Measurements from ENCODE around the gene CHRNA5.

Gene CHRNA5

GRCh38 chr15:78620021-78620526 is 54.8 kb downstream of the CHRNA5 start:
- no peak for ATAC-seq (ENCODE audit: low read depth)
- peaks cover 28% of the 10 kb centered on the region for H3K27me3 Mint-ChIP-seq
- DNase-seq (ENCODE audit: low spot score in 2 of 2): no peak
- no peak overlapping the region for H3K4me3 Mint-ChIP-seq
- no peaks in the 10 kb centered on the region for H3K9me3 Mint-ChIP-seq
- H3K27ac Mint-ChIP-seq: no peak overlapping the region
- no peaks in the 10 kb centered on the region for H3K36me3 Mint-ChIP-seq
- H3K4me1 Mint-ChIP-seq: no peaks in the 10 kb centered on the region

GRCh38 chr15:78620527-78621421 is 55.5 kb downstream of the CHRNA5 start, which contains the start of gene CHRNA3:
Gene CHRNA3, minus strand, starts transcription at chr15:78620996. Its CDS starts 202 bp downstream, at chr15:78620794.
- H3K27ac Mint-ChIP-seq: no peak within 1 kb of the TSS
- no peak within 1 kb of the TSS for H3K4me3 Mint-ChIP-seq
- peaks cover 28% of the 10 kb centered on the region for H3K27me3 Mint-ChIP-seq
- ATAC-seq (ENCODE audit: low read depth): no peak
- H3K9me3 Mint-ChIP-seq: no peaks in the 10 kb centered on the region
- no peaks in the 10 kb centered on the region for H3K4me1 Mint-ChIP-seq
- no peak for DNase-seq (ENCODE audit: low spot score in 2 of 2)
- H3K36me3 Mint-ChIP-seq: no peaks in the 10 kb centered on the region

GRCh38 chr15:78621810-78622402 is 56.6 kb downstream of the CHRNA5 start:
- Mint-ChIP-seq H3K36me3 (no peaks in the 10 kb centered on the region), H3K4me1 (no peaks in the 10 kb centered on the region), H3K27ac (no peak overlapping the region), H3K4me3 (no peak overlapping the region), H3K9me3 (no peaks in the 10 kb centered on the region), H3K27me3 (peaks cover 28% of the 10 kb centered on the region)
- DNase-seq (ENCODE audit: low spot score in 2 of 2) (no peak), ATAC-seq (ENCODE audit: low read depth) (no peak)

- H3K27me3 Mint-ChIP-seq: peaks cover 25% of the 10 kb centered on the region
These were observed 58.6 kb downstream of the CHRNA5 start for GRCh38 chr15:78623786-78624497.

GRCh38 chr15:78624651-78625590 is 59.6 kb downstream of the CHRNA5 start:
- Mint-ChIP-seq H3K4me3 (no peak overlapping the region), H3K4me1 (no peaks in the 10 kb centered on the region), H3K9me3 (no peaks in the 10 kb centered on the region), H3K36me3 (no peaks in the 10 kb centered on the region), H3K27me3 (peaks cover 22% of the 10 kb centered on the region), H3K27ac (no peak overlapping the region)
- DNase-seq (ENCODE audit: low spot score in 2 of 2): no peak
- no peak for ATAC-seq (ENCODE audit: low read depth)

More at GRCh38 chr15:78623786-78624497, 58.6 kb downstream of the CHRNA5 start:
- Mint-ChIP-seq H3K9me3 (no peaks in the 10 kb centered on the region), H3K27ac (no peak overlapping the region), H3K4me3 (no peak overlapping the region), H3K4me1 (no peaks in the 10 kb centered on the region), H3K36me3 (no peaks in the 10 kb centered on the region)
- ATAC-seq (ENCODE audit: low read depth) (no peak), DNase-seq (ENCODE audit: low spot score in 2 of 2) (no peak)

GRCh38 chr15:78625606-78626280 is 60.4 kb downstream of the CHRNA5 start:
- H3K36me3 Mint-ChIP-seq: no peaks in the 10 kb centered on the region
- DNase-seq (ENCODE audit: low spot score in 2 of 2) (no peak), ATAC-seq (ENCODE audit: low read depth) (no peak)
- H3K27me3 Mint-ChIP-seq: peaks cover 22% of the 10 kb centered on the region
- no peak overlapping the region for H3K27ac Mint-ChIP-seq
- H3K9me3 Mint-ChIP-seq: no peaks in the 10 kb centered on the region
- no peaks in the 10 kb centered on the region for H3K4me1 Mint-ChIP-seq
- H3K4me3 Mint-ChIP-seq: no peak overlapping the region

GRCh38 chr15:78626381-78626995 is 61.2 kb downstream of the CHRNA5 start:
- Mint-ChIP-seq H3K9me3 (no peaks in the 10 kb centered on the region), H3K27me3 (peaks cover 23% of the 10 kb centered on the region), H3K36me3 (no peaks in the 10 kb centered on the region), H3K27ac (no peak overlapping the region), H3K4me1 (no peaks in the 10 kb centered on the region), H3K4me3 (no peak overlapping the region)
- ATAC-seq (ENCODE audit: low read depth) (no peak), DNase-seq (ENCODE audit: low spot score in 2 of 2) (no peak)

GRCh38 chr15:78627348-78627747 is 62.0 kb downstream of the CHRNA5 start:
- no peaks in the 10 kb centered on the region for H3K4me1 Mint-ChIP-seq
- no peaks in the 10 kb centered on the region for H3K36me3 Mint-ChIP-seq
- DNase-seq (ENCODE audit: low spot score in 2 of 2): no peak
- no peak overlapping the region for H3K4me3 Mint-ChIP-seq
- peaks cover 21% of the 10 kb centered on the region for H3K27me3 Mint-ChIP-seq
- H3K9me3 Mint-ChIP-seq: no peaks in the 10 kb centered on the region
- H3K27ac Mint-ChIP-seq: no peak overlapping the region
- no peak for ATAC-seq (ENCODE audit: low read depth)

GRCh38 chr15:78628227-78628626 is 62.9 kb downstream of the CHRNA5 start:
- peaks cover 23% of the 10 kb centered on the region for H3K27me3 Mint-ChIP-seq

GRCh38 chr15:78629031-78629715 is 63.9 kb downstream of the CHRNA5 start:
- no peak for ATAC-seq (ENCODE audit: low read depth)
- H3K27ac Mint-ChIP-seq: no peak overlapping the region
- peaks cover 21% of the 10 kb centered on the region for H3K27me3 Mint-ChIP-seq
- peaks cover 6% of the 10 kb centered on the region for H3K36me3 Mint-ChIP-seq
- H3K9me3 Mint-ChIP-seq: peaks cover 7% of the 10 kb centered on the region
- H3K4me3 Mint-ChIP-seq: no peak overlapping the region
- DNase-seq (ENCODE audit: low spot score in 2 of 2): no peak
- H3K4me1 Mint-ChIP-seq: no peaks in the 10 kb centered on the region

More at GRCh38 chr15:78628227-78628626, 62.9 kb downstream of the CHRNA5 start:
- Mint-ChIP-seq H3K4me3 (no peak overlapping the region), H3K4me1 (no peaks in the 10 kb centered on the region), H3K36me3 (peaks cover 4% of the 10 kb centered on the region), H3K9me3 (peaks cover 4% of the 10 kb centered on the region), H3K27ac (no peak overlapping the region)
- no peak for DNase-seq (ENCODE audit: low spot score in 2 of 2)
- ATAC-seq (ENCODE audit: low read depth): no peak

GRCh38 chr15:78629716-78630065 is 64.4 kb downstream of the CHRNA5 start:
- no peaks in the 10 kb centered on the region for H3K4me1 Mint-ChIP-seq
- peaks cover 7% of the 10 kb centered on the region for H3K9me3 Mint-ChIP-seq
- H3K27ac Mint-ChIP-seq: no peak overlapping the region
- DNase-seq (ENCODE audit: low spot score in 2 of 2) (no peak), ATAC-seq (ENCODE audit: low read depth) (no peak)
- peaks cover 6% of the 10 kb centered on the region for H3K36me3 Mint-ChIP-seq
- H3K27me3 Mint-ChIP-seq: peaks cover 20% of the 10 kb centered on the region
- H3K4me3 Mint-ChIP-seq: no peak overlapping the region
